Activated T-helper 1 cell treated with anti-CD3 and anti-CD28 coated beads, Interleukin-12 subunit alpha, Interleukin-12 subunit beta, Interleukin-2, Interleukin-4 antibody, amounts not matched to agents 30 ng/mL and 10 ng/mL and 1 ng/mL, durations not matched to agents 14 hours and 24 hours and 36 hours (primary cell): Measurements from ENCODE around the gene FHL1. TPM values are rescaled to one million over a fixed set of nuclear protein-coding genes. Genes with fewer than 3 reads are reported as not detected.
"Not testable (repeated sequence)": the region's sequence is repeated elsewhere in the genome, so short reads cannot be mapped to it uniquely, and the experiment has no call there.

Experiments used
- DNase-seq: peaks from one replicate; pipeline ENCODE4 v3.0.0; 2021; ENCODE audit warnings: low spot score
- H3K27ac Mint-ChIP-seq: one replicate; pipeline ENCODE4 v1.8.0; 2021; ENCODE audit warnings: mild to moderate bottlenecking, mixed read lengths
- H3K27me3 Mint-ChIP-seq: one replicate; pipeline ENCODE4 v1.8.0; 2022; ENCODE audit warnings: mild to moderate bottlenecking, moderate library complexity, mixed read lengths; ENCODE audit not compliant: insufficient read depth
- H3K36me3 Mint-ChIP-seq: one replicate; pipeline ENCODE4 v1.8.0; 2021; ENCODE audit warnings: low read depth, mixed read lengths
- H3K4me1 Mint-ChIP-seq: one replicate; pipeline ENCODE4 v1.8.0; 2021; ENCODE audit warnings: low read depth, mixed read lengths
- H3K4me3 Mint-ChIP-seq: one replicate; pipeline ENCODE4 v1.8.0; 2021; ENCODE audit warnings: mild to moderate bottlenecking, moderate library complexity, mixed read lengths
- H3K9me3 Mint-ChIP-seq: one replicate; pipeline ENCODE4 v1.8.0; 2021; ENCODE audit warnings: mixed read lengths
- intact Hi-C: fragments of 100-400 bp; cut with micrococcal nuclease; formaldehyde crosslinking; loops from one replicate; pipeline ENCODE4 v1.15.1; 2024
- total RNA-seq: library from RNA; stranded (reverse); gene quantifications from 2 replicates; pipeline ENCODE4 v1.2.3, GENCODE V29; 2022

The FHL1 gene
- total RNA-seq, 1 donor from 2014 or later: 8.7 TPM

GRCh38 chrX:136221851-136222513 is 74.6 kb downstream of the FHL1 start:
- H3K27me3 Mint-ChIP-seq: no peaks in the 10 kb centered on the region
- H3K27ac Mint-ChIP-seq: no peak overlapping the region
- H3K4me3 Mint-ChIP-seq: no peak overlapping the region
- H3K4me1 Mint-ChIP-seq: peaks cover 5% of the 10 kb centered on the region
- peaks cover 33% of the 10 kb centered on the region for H3K36me3 Mint-ChIP-seq
- intact Hi-C loops: no loop called here
- no peak for DNase-seq
- no peaks in the 10 kb centered on the region for H3K9me3 Mint-ChIP-seq

GRCh38 chrX:136227074-136227473 is 79.7 kb downstream of the FHL1 start:
- Mint-ChIP-seq H3K27ac (no peak overlapping the region), H3K9me3 (no peaks in the 10 kb centered on the region)

DNA sequence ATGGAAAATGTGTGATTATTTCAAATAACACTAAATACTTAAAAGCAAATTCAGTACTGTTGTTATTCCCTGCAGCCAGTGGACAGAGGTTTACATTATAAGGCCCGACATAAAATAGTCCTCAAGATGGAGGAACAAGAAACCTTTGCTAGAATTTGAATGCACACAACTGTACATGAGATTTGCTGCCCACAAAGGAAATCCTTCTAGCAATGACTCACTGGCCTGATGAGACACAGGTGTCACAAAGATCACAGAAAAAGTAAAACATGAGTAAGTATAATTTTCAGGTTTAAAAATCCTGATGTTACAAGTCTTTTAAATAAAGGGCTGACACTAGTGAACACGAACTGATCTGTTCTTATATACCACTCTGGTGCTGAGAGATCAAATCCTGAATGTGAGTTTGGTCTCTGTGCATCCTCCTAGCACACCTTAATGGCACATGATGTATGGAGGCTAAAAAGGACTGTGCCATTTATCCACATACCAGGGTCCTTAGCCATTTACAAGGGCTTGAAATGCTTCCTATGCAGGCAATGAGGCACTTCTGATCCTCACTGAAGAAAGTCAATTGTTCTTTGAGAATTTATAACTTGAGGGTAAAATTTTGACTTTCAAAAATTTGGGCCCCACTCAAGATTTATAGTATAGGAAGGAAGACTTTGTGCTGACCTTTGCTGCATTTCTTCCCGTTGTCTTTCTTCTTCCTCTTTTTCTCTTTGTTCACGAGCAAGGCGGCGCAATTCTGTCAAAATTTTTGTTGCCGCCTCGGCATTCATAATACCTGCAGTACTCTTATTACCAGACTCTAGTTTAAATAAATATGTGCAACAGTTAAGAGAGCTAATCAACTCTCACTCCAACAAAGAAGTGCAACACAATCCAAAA is 80.9 kb downstream of the FHL1 start:
- H3K36me3 Mint-ChIP-seq: peaks cover 30% of the 10 kb centered on the region
- no peak for DNase-seq
- H3K4me3 Mint-ChIP-seq: no peak overlapping the region
- intact Hi-C loops: no loop called here
- no peaks in the 10 kb centered on the region for H3K27me3 Mint-ChIP-seq
- no peaks in the 10 kb centered on the region for H3K9me3 Mint-ChIP-seq
- peaks cover 33% of the 10 kb centered on the region for H3K4me1 Mint-ChIP-seq
- H3K27ac Mint-ChIP-seq: peak overlapping the region; percentile 61

More at GRCh38 chrX:136227074-136227473, 79.7 kb downstream of the FHL1 start:
- no peak for DNase-seq
- intact Hi-C loops: no loop called here
- peaks cover 33% of the 10 kb centered on the region for H3K4me1 Mint-ChIP-seq
- peaks cover 30% of the 10 kb centered on the region for H3K36me3 Mint-ChIP-seq
- H3K27me3 Mint-ChIP-seq: no peaks in the 10 kb centered on the region
- no peak overlapping the region for H3K4me3 Mint-ChIP-seq

- Mint-ChIP-seq H3K9me3 (no peaks in the 10 kb centered on the region), H3K27ac (no peak overlapping the region), H3K36me3 (peaks cover 31% of the 10 kb centered on the region), H3K4me3 (peak overlapping the region; percentile 42), H3K4me1 (peaks cover 33% of the 10 kb centered on the region), H3K27me3 (no peaks in the 10 kb centered on the region)
- DNase-seq: no peak
- intact Hi-C loops: no loop called here
These were observed 81.5 kb downstream of the FHL1 start for GRCh38 chrX:136228839-136229207.

- intact Hi-C loops: no loop called here
- DNase-seq: no peak
- Mint-ChIP-seq H3K9me3 (no peaks in the 10 kb centered on the region), H3K27ac (no peak overlapping the region), H3K4me3 (no peak overlapping the region), H3K27me3 (no peaks in the 10 kb centered on the region), H3K4me1 (no peaks in the 10 kb centered on the region), H3K36me3 (peaks cover 25% of the 10 kb centered on the region)
These were observed 89.7 kb downstream of the FHL1 start for GRCh38 chrX:136237074-136237473.

- DNase-seq, H3K4me1 Mint-ChIP-seq, H3K9me3 Mint-ChIP-seq, intact Hi-C loops, H3K4me3 Mint-ChIP-seq, H3K27me3 Mint-ChIP-seq, H3K27ac Mint-ChIP-seq: not testable (repeated sequence)
- H3K36me3 Mint-ChIP-seq: peaks cover 30% of the 10 kb centered on the region
These were observed 90.5 kb downstream of the FHL1 start for GRCh38 chrX:136237849-136238248.

- Mint-ChIP-seq H3K9me3 (no peaks in the 10 kb centered on the region), H3K27ac (no peak overlapping the region), H3K36me3 (peaks cover 20% of the 10 kb centered on the region), H3K4me3 (no peak overlapping the region), H3K4me1 (peaks cover 9% of the 10 kb centered on the region), H3K27me3 (no peaks in the 10 kb centered on the region)
- intact Hi-C loops: no loop called here
- DNase-seq: no peak
These were observed 98.9 kb downstream of the FHL1 start for GRCh38 chrX:136246201-136246600.

DNA sequence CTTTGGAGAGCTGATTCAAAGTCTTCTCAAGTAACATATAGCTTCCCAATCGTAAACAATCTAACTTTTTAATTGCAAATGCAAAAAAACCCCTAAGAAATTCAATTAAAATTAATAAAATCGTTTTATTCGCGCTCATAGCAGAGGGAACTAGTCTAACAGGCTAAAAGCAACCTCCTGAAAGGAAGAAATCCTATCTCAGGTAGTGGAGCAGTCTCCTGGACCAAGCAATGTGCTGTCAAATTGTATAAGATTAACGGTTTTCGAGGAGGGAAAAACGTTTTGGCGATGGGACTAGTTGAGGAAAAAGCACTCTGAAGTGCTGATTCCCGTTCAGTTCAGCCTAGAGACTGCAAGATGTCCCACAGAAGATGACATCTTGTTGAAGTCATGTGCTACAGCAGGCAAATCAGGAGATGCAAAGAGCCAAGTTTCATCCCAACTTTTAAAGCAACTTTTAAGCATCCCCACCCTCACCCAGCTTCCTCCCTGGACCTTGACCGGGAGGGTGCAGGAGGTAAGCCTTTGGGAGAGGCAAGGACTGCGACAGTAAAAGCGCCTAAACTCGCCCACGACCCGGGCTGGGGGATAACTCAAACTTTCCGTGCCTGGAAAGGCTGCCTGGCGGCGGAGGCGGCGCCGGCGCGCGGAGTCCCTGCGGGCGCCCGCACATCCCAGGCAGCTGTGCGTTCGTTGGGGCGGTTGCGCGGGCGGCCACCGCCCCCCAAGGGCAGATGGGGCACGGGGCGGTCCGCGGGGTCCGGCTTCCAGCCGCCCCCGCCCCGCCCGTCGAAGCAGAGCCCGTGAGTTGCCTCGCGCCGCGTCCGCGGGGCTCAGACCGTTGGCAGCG is 103.1 kb downstream of the FHL1 start:
- Mint-ChIP-seq H3K4me3 (peak overlapping the region; percentile 81), H3K36me3 (no peaks in the 10 kb centered on the region), H3K27ac (peak overlapping the region; percentile 61), H3K9me3 (no peaks in the 10 kb centered on the region), H3K27me3 (no peaks in the 10 kb centered on the region), H3K4me1 (peaks cover 16% of the 10 kb centered on the region)
- intact Hi-C loops: loop anchor here (1.0 to 10.0 kb wide), 5 partner anchors 9 to 444 kb away; partner anchors contain the start of genes MMGT1 and SLC9A6
- peak; percentile 14 for DNase-seq

- H3K27ac Mint-ChIP-seq: peak within 1 kb of the TSS; percentile 94
These were observed 104.0 kb downstream of the FHL1 start, which contains the start of gene MAP7D3 for GRCh38 chrX:136251041-136251991. TSS of gene MAP7D3 (minus strand) at chrX:136251400. CDS start at chrX:136251358, 42 bp downstream.

DNA sequence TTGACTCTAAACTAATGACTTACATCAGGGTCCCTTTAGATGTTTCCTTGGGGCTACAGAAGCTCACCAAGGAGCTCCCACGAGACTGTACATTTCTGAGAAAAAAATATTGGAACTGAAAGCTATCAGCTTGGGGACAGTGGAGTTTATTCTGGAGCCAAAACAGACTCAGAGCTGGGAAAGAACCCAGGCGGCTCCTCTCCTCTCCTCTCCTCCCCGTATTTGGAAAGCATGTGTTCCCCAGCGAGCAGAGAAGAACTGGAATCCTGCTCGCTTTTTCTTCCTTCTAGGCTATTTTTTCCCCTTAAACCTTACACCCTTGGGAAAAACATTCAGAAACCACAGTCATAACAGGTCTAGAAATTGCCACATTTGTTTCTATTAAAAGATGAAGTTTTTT is 108.2 kb downstream of the FHL1 start:
- DNase-seq: no peak
- Mint-ChIP-seq H3K27me3 (no peaks in the 10 kb centered on the region), H3K36me3 (no peaks in the 10 kb centered on the region), H3K4me1 (peaks cover 20% of the 10 kb centered on the region), H3K4me3 (no peak overlapping the region), H3K27ac (no peak overlapping the region), H3K9me3 (no peaks in the 10 kb centered on the region)
- intact Hi-C loops: loop anchor here (10.0 kb wide), 1 partner anchor 439 kb away; no protein-coding TSS in a partner anchor

More at GRCh38 chrX:136251041-136251991, 104.0 kb downstream of the FHL1 start, which contains the start of gene MAP7D3:
- peak; percentile 61 for DNase-seq
- Mint-ChIP-seq H3K27me3 (no peaks in the 10 kb centered on the region), H3K4me3 (peak within 1 kb of the TSS; percentile 87), H3K4me1 (peaks cover 16% of the 10 kb centered on the region), H3K36me3 (no peaks in the 10 kb centered on the region), H3K9me3 (no peaks in the 10 kb centered on the region)
- intact Hi-C loops: loop anchor here (1.0 to 10.0 kb wide), 5 partner anchors 8 to 443 kb away; partner anchors contain the start of genes MMGT1 and SLC9A6

GRCh38 chrX:136256026-136256425 is 108.7 kb downstream of the FHL1 start:
- no peaks in the 10 kb centered on the region for H3K27me3 Mint-ChIP-seq
- H3K4me3 Mint-ChIP-seq: no peak overlapping the region
- H3K36me3 Mint-ChIP-seq: no peaks in the 10 kb centered on the region

More at GRCh38 chrX:136256026-136256425, 108.7 kb downstream of the FHL1 start:
- DNase-seq: no peak
- intact Hi-C loops: loop anchor here (10.0 kb wide), 1 partner anchor 439 kb away; no protein-coding TSS in a partner anchor
- no peaks in the 10 kb centered on the region for H3K9me3 Mint-ChIP-seq
- H3K4me1 Mint-ChIP-seq: peaks cover 25% of the 10 kb centered on the region
- H3K27ac Mint-ChIP-seq: no peak overlapping the region
